ENCODE results near the gene RPUSD1. TPM values are rescaled to one million over a fixed set of nuclear protein-coding genes. Genes with fewer than 3 reads are reported as not detected.

The RPUSD1 gene
- total and polyA plus RNA-seq, 2 experiments from 2014 or later = 27.6 to 37.8 TPM

DNA sequence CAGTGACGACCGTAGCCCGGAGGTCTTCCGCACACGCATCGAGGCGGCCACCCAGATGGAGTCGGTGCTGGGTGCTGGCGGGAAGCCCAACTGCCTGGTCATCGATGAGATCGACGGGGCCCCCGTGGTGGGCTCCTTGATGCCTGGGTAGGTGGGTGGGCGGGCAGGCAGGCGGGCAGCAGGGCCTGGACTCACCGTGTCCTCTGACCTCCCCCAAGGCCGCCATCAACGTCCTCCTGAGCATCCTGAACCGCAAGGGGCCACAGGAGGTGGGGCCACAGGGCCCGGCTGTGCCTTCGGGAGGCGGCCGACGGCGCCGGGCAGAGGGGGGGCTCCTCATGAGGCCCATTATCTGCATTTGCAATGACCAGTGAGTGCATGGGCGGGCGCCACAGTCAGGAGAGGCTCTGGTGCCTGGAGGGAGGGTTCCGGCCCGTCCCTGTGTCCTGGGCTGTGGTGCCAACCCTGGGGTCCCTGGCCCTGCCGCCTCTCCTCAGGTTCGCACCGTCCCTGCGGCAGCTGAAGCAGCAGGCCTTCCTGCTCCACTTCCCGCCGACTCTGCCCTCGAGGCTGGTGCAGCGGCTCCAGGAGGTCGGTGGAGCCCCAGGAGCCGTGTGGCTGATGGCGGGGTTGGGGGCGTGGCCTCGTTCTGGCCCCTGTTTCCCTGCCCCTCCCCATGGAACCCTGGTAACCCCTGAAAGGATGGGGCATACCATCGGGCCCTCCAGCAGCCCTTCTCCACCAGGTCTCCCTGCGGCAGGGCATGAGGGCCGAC is 4.2 kb upstream of the RPUSD1 start:
- Histone ChIP-seq H3K4me3 (no peak overlapping the region), H3K4me2 (no peak overlapping the region), H2AFZ (no peak overlapping the region), H3K9me3 (ENCODE audit: low read depth) (no peaks in the 10 kb centered on the region), H4K20me1 (ENCODE audit: insufficient read depth, poor library complexity, severe bottlenecking) (peaks cover 5% of the 10 kb centered on the region), H3K27me3 (no peaks in the 10 kb centered on the region), H3K27ac (no peak overlapping the region), H3K4me1 (ENCODE audit: insufficient read depth) (peaks cover 3% of the 10 kb centered on the region), H3K36me3 (replicated peaks; ENCODE audit: insufficient read depth, low read depth) (no peaks in the 10 kb centered on the region), H3K79me2 (peaks cover 13% of the 10 kb centered on the region), H3K9me2 (replicated peaks; ENCODE audit: insufficient read depth) (no peaks in the 10 kb centered on the region)
- TF ChIP-seq EZH2phosphoT487 (IDR thresholded peaks at IDR 0.05; ENCODE audit: low read depth, severe bottlenecking, unreplicated experiment) (no peak), EZH2 (IDR thresholded peaks at IDR 0.05; ENCODE audit: borderline replicate concordance) (no peak), CTCF (IDR thresholded peaks at IDR 0.05; ENCODE audit: poor library complexity) (no peak)
- no peak for DNase-seq (ENCODE audit: low spot score)
- 97% methylated on average over 36 of the region's 46 CpGs for WGBS (ENCODE audit: low lambda C conversion rate, missing lambda C conversion rate)

- peaks cover 19% of the 10 kb centered on the region for H3K79me2 ChIP-seq
- H3K36me3 ChIP-seq (replicated peaks; ENCODE audit: insufficient read depth, low read depth) = no peaks in the 10 kb centered on the region
- H3K4me3 ChIP-seq = no peak overlapping the region
- H4K20me1 ChIP-seq (ENCODE audit: insufficient read depth, poor library complexity, severe bottlenecking) = peaks cover 5% of the 10 kb centered on the region
- no peak overlapping the region for H3K4me2 ChIP-seq
- H3K27ac ChIP-seq = no peak overlapping the region
- no peak overlapping the region for H2AFZ ChIP-seq
- no peak for DNase-seq (ENCODE audit: low spot score)
- H3K9me3 ChIP-seq (ENCODE audit: low read depth) = no peaks in the 10 kb centered on the region
- H3K4me1 ChIP-seq (ENCODE audit: insufficient read depth) = peaks cover 7% of the 10 kb centered on the region
- H3K27me3 ChIP-seq = no peaks in the 10 kb centered on the region
- 98% methylated on average over 21 of the region's 23 CpGs for WGBS (ENCODE audit: low lambda C conversion rate, missing lambda C conversion rate)
- TF ChIP-seq EZH2 (IDR thresholded peaks at IDR 0.05; ENCODE audit: borderline replicate concordance) (no peak), CTCF (IDR thresholded peaks at IDR 0.05; ENCODE audit: poor library complexity) (no peak), EZH2phosphoT487 (IDR thresholded peaks at IDR 0.05; ENCODE audit: low read depth, severe bottlenecking, unreplicated experiment) (no peak)
- H3K9me2 ChIP-seq (replicated peaks; ENCODE audit: insufficient read depth) = no peaks in the 10 kb centered on the region
Observed at GRCh38 chr16:791131-791530, 3.0 kb upstream of the RPUSD1 start.

- no peak overlapping the region for H3K27ac ChIP-seq
- TF ChIP-seq EZH2phosphoT487 (IDR thresholded peaks at IDR 0.05; ENCODE audit: low read depth, severe bottlenecking, unreplicated experiment) = no peak
- TF ChIP-seq EZH2 (IDR thresholded peaks at IDR 0.05; ENCODE audit: borderline replicate concordance) = no peak
- no peak for TF ChIP-seq CTCF (IDR thresholded peaks at IDR 0.05; ENCODE audit: poor library complexity)
- peaks cover 5% of the 10 kb centered on the region for H4K20me1 ChIP-seq (ENCODE audit: insufficient read depth, poor library complexity, severe bottlenecking)
- no peaks in the 10 kb centered on the region for H3K36me3 ChIP-seq (replicated peaks; ENCODE audit: insufficient read depth, low read depth)
- no peak overlapping the region for H3K4me3 ChIP-seq
- no peak overlapping the region for H3K4me2 ChIP-seq
- 97% methylated on average over 15 of the region's 17 CpGs for WGBS (ENCODE audit: low lambda C conversion rate, missing lambda C conversion rate)
- H3K9me2 ChIP-seq (replicated peaks; ENCODE audit: insufficient read depth) = no peaks in the 10 kb centered on the region
- no peak for DNase-seq (ENCODE audit: low spot score)
- peaks cover 7% of the 10 kb centered on the region for H3K4me1 ChIP-seq (ENCODE audit: insufficient read depth)
- peaks cover 19% of the 10 kb centered on the region for H3K79me2 ChIP-seq
- H3K27me3 ChIP-seq = no peaks in the 10 kb centered on the region
- no peaks in the 10 kb centered on the region for H3K9me3 ChIP-seq (ENCODE audit: low read depth)
- H2AFZ ChIP-seq = no peak overlapping the region
Observed at GRCh38 chr16:790086-790485, 1.9 kb upstream of the RPUSD1 start.
